ENCODE measurements around the gene CUEDC1.

- TF ChIP-seq, protein P1, sequence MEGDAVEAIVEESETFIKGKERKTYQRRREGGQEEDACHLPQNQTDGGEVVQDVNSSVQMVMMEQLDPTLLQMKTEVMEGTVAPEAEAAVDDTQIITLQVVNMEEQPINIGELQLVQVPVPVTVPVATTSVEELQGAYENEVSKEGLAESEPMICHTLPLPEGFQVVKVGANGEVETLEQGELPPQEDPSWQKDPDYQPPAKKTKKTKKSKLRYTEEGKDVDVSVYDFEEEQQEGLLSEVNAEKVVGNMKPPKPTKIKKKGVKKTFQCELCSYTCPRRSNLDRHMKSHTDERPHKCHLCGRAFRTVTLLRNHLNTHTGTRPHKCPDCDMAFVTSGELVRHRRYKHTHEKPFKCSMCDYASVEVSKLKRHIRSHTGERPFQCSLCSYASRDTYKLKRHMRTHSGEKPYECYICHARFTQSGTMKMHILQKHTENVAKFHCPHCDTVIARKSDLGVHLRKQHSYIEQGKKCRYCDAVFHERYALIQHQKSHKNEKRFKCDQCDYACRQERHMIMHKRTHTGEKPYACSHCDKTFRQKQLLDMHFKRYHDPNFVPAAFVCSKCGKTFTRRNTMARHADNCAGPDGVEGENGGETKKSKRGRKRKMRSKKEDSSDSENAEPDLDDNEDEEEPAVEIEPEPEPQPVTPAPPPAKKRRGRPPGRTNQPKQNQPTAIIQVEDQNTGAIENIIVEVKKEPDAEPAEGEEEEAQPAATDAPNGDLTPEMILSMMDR (IDR thresholded peaks at IDR 0.05) = no peak
- no peak for TF ChIP-seq POLR2A (IDR thresholded peaks at IDR 0.05)
Measured at GRCh38 chr17:57885148-57885915, 69.9 kb downstream of the CUEDC1 start.

Data from ovary (tissue), 3 donors.